SHP77 treated with DMSO at 0.1 percent for 48 hours (cell line): ENCODE measurements around the gene FZD2.
"Not testable (repeated sequence)": the region's sequence is repeated elsewhere in the genome, so short reads cannot be mapped to it uniquely, and the experiment has no call there.

Source experiments
- DNase-seq: peaks from one replicate; lab custom pipeline; 2025; lab: John Stamatoyannopoulos, UW

Gene FZD2

GRCh38 chr17:44575403-44575802 lies 18.1 kb downstream of the FZD2 start:
- no peak for DNase-seq

DNA sequence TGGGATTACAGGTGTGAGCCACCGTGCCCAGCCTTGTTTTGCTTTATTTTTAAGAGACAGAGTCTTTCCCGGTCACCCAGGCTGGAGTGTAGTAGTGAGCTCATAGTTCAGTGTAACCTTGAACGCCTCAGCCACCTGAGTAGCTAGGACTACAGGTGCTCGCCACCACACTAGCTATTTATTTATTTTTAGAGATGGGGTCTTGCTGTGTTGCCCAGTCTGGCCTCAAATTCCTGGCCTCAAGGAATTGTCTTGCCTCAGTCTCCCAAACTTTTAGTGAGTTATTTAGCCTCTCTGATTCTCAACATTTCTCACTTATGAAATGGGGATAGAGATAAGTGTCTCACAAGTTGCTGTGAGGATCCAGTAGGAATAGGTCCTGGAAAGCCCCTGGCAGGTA lies 21.7 kb downstream of the FZD2 start:
- DNase-seq = no peak

DNA sequence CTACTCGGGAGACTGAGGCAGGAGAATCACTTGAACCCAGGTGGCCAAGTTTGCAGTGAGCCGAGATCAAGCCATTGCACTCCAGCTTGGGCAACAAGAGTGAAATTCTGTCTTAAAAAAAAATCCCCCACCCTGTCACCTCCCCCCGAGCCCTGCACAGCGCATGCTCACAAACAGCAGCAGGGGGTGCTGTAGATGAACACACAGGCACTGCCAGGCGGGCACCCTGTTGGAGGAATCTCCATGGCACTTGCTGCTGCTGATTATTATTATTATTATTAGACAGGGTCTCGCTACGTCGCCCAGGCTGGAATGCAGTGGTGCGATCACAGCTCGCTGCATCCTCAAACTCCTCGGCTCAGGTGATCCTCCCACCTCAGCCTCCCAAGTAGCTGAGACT lies 24.6 kb downstream of the FZD2 start:
- peak; percentile 5 for DNase-seq

DNA sequence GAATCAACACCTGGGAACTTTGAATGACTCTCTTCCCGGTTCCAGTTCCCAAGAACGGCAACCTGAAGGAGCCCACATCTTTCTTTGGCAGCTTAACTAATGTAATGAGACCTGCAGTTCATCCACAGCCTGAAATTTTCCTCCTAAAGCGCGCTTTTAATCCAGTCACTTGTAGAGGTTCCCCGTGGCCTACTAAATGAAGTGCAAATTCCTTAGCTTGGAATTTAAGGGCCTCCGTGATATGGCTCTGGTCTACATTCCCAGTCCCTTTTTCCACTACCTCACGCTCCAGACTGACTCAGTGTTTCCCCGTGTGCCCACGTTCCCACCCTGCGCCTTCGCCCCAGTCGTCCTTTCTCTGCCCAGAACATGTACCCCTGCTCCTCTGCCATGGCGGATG lies 27.2 kb downstream of the FZD2 start:
- DNase-seq = no peak

DNA sequence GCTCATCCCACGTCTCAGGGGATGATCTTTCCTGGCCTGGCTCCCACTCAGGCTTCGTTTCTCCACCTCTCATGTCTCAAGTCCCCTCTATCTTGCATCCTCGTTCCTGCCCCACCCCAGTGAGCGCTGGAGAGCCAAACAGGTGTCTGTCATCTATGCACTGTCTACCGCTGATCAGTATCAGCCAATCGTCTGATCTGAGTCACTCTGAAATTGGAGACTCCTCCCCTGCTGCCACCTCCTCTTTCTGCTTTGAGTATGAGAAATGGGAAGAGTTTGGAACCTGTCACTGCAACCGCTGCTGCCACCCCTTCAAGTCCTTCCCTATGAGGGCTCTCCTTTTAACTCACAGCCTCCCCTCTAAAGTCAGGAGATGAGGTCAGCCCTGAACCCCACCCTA lies 28.0 kb downstream of the FZD2 start:
- DNase-seq = no peak

DNA sequence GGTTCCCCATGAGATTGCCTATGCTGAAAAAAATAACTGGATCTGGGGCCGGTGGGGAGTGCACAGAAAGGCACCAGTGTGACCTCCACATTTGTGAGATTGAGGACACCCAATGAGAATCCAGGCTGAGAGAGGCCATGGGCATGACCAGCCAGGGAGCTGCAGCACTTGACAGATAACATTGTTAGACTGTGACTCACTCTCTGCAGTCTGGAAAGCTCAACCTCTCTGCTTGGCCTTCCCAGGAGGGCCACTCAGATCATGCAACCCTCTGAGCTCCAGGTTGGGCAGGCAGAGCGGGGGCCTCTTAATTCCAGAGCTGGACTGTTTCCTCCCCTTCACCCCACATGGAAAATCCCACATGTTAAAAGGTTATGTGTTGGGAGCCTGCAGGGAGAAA lies 30.1 kb downstream of the FZD2 start:
- DNase-seq = no peak

GRCh38 chr17:44589316-44590071 lies 32.2 kb downstream of the FZD2 start:
- no peak for DNase-seq

- not testable (repeated sequence) for DNase-seq
These were observed 32.8 kb downstream of the FZD2 start for GRCh38 chr17:44590072-44590462.

- not testable (repeated sequence) for DNase-seq
These were observed 33.5 kb downstream of the FZD2 start for GRCh38 chr17:44590762-44591161.

GRCh38 chr17:44591206-44591605 lies 33.9 kb downstream of the FZD2 start:
- no peak for DNase-seq

DNA sequence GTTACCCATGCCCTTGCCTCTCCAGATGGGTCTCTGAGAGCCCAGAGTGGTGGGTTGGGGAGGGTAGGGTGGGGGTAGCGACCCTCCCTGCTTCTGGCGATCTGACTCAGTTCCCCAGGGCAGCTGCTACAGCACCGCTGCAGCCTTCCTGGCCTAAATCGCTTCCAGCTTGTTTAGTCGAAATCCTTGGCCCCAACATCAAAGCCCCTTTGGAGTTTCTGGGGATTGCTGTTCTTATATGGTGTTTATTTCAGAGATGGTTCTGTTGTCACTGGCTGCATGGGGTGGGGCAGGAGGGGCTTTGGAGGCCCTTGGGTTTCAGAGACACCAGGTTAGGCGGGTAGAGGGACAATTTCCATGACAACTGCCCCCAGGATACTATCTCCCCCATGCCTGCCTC lies 35.9 kb downstream of the FZD2 start:
- no peak for DNase-seq

DNA sequence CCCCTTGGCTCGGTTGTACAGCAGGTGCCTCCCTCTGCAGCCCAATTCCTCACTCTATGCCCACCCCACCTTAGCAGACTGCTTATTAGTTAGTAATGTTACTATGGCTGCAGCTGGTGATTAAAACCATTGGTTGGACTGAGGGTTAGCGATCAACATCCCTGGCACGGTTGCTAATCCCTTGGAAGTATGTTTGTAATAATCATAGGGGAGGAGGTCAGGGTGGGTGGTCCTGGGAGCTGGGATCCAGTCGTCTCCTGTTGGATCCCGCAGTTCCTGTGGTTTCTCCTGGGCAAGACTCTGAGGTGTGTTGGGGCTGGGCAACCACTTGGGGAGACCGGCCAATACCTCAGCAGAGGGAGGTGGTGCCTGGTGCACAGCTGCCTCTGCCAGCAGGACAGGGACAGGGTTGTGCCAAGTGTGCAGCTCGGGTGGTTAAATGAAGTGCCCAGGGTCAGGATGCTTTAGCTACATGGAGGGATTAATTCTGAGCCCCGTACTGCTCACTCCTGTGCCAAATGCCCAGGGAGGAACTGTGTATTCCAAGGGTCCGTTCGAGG lies 38.0 kb downstream of the FZD2 start:
- no peak for DNase-seq

DNA sequence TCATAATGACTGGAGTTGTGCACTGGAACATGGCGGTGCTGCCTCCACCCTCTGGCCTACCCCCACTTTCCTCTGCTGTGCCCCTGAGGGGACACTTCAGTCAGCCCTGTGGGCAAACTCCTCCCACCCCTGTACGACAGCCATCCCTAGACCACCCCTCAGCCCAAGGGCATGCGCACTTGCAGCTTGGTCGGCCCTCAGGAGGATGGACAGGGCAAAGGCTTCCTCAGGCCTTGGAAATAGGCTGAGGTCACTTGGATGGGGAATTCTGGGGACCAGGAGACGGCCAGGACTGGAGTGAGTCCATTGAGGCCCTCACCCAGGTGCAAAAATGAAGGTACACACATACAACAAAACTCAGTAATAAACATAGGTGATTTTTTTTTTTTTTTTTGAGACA lies 41.0 kb downstream of the FZD2 start:
- DNase-seq = no peak

DNA sequence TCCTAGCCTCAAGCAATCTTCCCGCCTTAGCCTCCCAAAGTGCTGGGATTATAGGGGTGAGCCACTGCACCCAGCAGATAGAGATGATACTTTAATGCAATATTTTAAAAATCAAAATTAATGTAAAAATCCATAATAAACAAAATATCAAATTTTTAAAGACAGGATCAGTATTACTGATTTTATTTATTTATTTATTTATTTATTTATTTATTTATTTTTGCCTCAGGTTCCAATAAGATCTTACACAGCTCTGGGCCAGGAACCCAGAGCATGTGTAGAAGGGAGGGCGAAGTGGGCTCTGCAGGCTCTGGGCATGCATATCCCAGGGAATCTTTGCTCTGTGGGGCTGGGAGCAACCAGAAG lies 41.6 kb downstream of the FZD2 start:
- no peak for DNase-seq

DNA sequence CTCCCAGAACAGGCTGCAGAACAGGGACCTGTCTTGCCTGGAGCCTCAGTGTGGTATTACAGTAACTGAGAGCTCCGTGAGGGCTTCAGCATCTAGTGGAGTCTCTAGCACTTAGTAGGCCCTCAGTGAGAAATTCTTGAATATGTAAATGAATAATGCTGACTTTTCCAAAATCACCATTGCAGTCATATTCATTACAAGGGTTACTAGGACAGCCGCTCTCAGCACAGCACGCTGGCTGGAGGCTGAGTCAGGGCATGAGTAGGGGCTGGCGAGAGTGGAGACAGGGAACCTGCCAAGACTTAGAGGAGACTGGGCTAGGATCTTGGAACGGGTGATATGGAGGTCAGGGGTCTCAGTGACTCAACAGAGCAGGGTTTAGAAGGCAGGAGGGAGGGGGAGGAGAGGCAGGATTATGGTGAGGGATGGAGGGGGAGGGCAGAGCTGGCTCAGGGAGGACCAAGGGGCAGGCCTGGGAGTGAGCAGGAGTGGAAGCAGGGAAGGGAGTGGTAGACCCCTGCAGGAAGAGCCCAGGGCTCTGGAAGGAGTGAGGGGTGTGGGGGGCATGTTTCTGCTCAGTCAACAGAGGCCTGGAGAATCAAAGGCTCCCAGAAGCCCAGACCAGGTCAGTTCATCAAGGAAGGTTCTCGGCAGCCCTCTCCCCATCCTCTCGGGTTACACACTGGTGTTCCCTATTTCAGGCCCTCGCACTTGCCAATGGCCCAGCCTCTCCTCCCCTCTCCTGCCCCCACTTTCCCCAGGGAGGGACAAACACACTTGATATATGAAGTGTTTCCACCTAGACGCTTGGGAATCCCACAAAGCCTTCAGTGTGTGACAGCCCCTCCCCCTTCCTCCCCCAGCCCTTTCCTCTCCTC lies 42.3 kb downstream of the FZD2 start:
- DNase-seq = no peak

DNA sequence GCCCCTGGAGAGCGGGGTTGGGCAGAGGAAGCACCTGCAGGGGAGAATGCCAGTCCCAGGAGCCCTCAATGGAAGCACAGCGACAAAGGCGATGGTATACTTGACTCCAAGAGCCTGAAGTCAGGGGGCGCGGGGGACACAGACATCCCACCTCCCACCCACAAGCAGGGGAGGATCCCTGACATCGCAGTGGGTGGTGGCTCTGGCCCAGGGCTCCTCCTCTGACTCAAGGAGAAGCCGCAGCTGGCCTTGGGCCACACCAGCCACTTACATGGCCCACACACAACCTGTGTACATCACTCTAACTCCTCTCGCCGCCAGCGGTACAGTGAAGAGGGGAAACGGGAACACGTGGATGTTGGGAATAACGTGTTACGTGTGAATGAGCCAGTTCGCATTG lies 44.3 kb downstream of the FZD2 start:
- no peak for DNase-seq

DNA sequence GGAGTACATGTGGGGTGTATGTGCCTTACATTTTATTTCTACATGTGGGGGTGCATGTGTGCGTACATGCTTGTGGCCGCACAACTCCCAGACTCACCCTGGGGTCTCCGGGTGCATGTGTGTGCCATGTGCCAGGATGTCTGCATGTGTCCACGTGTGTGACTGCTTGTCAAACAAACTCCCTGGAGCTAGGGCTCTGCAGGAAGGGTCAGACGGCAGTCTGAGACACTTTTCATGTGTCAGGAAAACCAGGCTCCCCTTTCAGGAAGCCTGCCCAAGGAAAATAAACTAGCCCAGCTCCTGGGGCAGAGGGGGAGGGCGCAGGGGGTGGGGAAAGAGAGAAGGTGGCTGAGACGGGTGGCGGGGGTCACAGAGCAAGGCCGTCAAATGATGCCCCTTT lies 44.7 kb downstream of the FZD2 start:
- no peak for DNase-seq

DNA sequence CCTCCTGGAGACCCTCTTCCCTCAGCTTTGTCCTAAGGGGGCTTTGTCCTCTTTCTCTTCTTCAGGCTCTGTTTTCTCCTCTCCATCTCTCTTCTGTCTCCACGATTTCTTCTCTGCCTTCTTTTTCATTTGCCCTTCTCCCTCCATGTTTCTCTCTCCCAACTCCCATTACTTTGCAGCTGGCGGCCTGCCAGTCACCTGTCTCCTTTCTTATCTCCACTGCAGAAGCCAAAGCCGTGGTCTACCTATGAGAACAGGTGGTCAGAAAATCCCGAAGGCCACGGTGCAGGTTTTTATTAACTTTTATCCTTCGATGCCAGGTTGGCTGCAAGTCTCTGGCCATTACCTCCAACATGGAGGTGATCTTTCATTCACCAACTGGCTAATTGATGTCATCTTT lies 45.1 kb downstream of the FZD2 start:
- DNase-seq = no peak

- no peak for DNase-seq
These were observed 45.7 kb downstream of the FZD2 start for GRCh38 chr17:44602970-44603369.

DNA sequence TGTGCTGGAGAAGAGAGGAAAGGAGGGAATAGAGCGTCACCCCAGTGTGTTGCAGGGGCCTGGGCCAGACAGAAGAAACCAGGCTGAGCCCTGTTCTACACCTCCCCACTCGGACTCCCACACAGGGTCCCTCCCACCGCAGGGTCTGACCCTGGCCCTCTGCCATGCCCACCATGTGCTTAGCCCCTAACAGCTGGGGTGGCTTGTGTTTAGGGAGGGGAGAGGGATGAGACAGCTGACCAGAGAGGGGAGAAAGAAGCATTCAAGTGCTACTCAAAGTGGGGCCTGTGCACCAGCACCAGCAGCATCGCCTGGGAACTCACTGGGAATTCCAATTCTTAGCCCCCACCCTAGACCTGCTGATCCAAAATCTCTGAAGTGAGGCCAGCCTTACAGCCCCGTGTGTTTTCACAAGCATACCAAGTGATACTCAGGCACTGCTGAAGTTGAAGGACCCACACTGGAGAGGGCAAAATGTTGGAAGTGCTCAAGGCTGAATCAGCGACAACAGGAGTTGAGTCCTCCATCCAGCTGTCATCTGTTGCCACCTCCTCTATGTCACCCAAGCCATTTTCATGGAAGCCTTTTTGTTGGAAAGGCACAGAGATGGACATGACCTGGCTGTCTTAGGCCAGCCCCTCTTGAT lies 47.0 kb downstream of the FZD2 start:
- DNase-seq = no peak

DNA sequence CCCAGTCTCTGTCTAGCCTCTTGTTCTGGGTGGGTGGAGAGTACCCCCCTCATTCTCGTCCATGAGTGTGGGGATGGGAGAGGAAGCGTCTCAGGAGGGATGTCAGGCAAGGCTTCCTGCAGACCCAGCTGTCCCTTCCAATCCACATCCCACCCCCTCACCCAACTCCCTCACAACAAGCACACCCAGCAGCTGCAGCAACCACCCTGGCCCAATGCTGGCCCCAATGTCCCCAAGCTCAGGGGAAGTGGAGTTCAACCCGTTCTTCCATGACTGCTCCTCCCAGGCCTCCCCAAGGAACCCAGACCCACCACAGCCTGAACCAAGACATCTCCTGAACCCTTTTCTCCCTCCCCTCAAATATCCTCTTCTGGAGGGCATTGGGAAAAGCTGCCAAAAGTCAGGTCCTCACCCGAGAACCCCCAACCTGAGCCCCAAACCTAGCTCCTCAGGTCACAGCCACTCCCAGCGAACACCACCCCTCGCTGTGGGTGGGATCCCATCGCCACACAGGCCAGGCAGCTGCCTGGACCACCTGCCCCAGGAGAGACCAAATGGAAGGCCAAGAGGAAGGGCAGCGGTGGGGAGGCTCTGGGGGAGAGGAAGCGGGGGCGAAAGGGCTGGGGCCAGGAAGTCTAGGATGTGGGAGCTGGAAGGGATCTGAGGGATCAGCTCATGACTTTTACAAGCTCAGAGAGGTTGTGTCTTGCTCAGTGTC lies 47.6 kb downstream of the FZD2 start:
- DNase-seq = no peak

- no peak for DNase-seq
These were observed 49.4 kb downstream of the FZD2 start for GRCh38 chr17:44606658-44607057.
